ENCODE measurements around the gene RYR2.

GRCh38 chr1:237211540-237211939 is 169.6 kb downstream of the RYR2 start:
- TF ChIP-seq POLR2AphosphoS5 (IDR thresholded peaks at IDR 0.05; ENCODE audit: low read depth, low read length) = no peak
- TF ChIP-seq SMC3 (IDR thresholded peaks at IDR 0.05; ENCODE audit: low read depth, low read length) = no peak
- TF ChIP-seq GATA2 (CRISPR knock-in tag; IDR thresholded peaks at IDR 0.05) = no peak
- no peak for TF ChIP-seq EP300 (IDR thresholded peaks at IDR 0.05; ENCODE audit: borderline replicate concordance in 1 of 2, low read depth in 1 of 2, low read length in 1 of 2)
- TF ChIP-seq TCF12 (IDR thresholded peaks at IDR 0.05) = no peak
- TF ChIP-seq USF1 (IDR thresholded peaks at IDR 0.05; ENCODE audit: borderline replicate concordance, low read depth) = no peak
- no peak for TF ChIP-seq EZH2phosphoT487 (IDR thresholded peaks at IDR 0.05; ENCODE audit: borderline replicate concordance, low read depth)
- TF ChIP-seq, protein P1, sequence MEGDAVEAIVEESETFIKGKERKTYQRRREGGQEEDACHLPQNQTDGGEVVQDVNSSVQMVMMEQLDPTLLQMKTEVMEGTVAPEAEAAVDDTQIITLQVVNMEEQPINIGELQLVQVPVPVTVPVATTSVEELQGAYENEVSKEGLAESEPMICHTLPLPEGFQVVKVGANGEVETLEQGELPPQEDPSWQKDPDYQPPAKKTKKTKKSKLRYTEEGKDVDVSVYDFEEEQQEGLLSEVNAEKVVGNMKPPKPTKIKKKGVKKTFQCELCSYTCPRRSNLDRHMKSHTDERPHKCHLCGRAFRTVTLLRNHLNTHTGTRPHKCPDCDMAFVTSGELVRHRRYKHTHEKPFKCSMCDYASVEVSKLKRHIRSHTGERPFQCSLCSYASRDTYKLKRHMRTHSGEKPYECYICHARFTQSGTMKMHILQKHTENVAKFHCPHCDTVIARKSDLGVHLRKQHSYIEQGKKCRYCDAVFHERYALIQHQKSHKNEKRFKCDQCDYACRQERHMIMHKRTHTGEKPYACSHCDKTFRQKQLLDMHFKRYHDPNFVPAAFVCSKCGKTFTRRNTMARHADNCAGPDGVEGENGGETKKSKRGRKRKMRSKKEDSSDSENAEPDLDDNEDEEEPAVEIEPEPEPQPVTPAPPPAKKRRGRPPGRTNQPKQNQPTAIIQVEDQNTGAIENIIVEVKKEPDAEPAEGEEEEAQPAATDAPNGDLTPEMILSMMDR (IDR thresholded peaks at IDR 0.05) = no peak
- TF ChIP-seq, protein P2, sequence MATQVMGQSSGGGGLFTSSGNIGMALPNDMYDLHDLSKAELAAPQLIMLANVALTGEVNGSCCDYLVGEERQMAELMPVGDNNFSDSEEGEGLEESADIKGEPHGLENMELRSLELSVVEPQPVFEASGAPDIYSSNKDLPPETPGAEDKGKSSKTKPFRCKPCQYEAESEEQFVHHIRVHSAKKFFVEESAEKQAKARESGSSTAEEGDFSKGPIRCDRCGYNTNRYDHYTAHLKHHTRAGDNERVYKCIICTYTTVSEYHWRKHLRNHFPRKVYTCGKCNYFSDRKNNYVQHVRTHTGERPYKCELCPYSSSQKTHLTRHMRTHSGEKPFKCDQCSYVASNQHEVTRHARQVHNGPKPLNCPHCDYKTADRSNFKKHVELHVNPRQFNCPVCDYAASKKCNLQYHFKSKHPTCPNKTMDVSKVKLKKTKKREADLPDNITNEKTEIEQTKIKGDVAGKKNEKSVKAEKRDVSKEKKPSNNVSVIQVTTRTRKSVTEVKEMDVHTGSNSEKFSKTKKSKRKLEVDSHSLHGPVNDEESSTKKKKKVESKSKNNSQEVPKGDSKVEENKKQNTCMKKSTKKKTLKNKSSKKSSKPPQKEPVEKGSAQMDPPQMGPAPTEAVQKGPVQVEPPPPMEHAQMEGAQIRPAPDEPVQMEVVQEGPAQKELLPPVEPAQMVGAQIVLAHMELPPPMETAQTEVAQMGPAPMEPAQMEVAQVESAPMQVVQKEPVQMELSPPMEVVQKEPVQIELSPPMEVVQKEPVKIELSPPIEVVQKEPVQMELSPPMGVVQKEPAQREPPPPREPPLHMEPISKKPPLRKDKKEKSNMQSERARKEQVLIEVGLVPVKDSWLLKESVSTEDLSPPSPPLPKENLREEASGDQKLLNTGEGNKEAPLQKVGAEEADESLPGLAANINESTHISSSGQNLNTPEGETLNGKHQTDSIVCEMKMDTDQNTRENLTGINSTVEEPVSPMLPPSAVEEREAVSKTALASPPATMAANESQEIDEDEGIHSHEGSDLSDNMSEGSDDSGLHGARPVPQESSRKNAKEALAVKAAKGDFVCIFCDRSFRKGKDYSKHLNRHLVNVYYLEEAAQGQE (IDR thresholded peaks at IDR 0.05; ENCODE audit: low read depth, low read length) = no peak
- no peak for TF ChIP-seq RAD21 (IDR thresholded peaks at IDR 0.05; ENCODE audit: low read length)
- TF ChIP-seq YY1 (IDR thresholded peaks at IDR 0.05; ENCODE audit: low read depth) = no peak

All from SK-N-SH (cell line).